Stimulated activated naive CD4-positive, alpha-beta T cell treated with Interleukin-2 at 50 U/mL for 16 hours (primary cell): ENCODE data around the gene TBC1D19.
"Not testable (repeated sequence)": the region's sequence is repeated elsewhere in the genome, so short reads cannot be mapped to it uniquely, and the experiment has no call there.

ENCODE experiments used
- DNase-seq: peaks from one replicate; lab custom pipeline; 2025; lab: John Stamatoyannopoulos, UW

Gene TBC1D19

DNA sequence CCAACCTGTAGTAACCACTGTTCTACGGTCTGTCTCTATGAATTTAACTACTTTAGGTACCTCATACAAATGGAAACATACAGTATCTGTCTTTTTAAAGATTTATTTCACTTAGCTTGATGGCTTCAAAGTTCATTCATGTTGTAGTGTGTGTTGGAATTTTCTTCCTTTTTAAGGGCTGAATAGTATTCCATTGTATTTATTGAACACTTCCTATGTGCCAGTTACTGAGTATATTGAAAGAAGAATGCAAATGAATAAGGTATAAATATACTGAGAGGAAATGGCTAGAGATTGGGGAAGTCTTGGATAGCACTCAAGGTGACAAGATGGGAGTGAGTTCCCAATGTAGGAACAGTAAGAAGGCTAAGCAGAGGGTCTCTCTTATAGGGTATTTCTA, 17.3 kb downstream of the TBC1D19 start:
- DNase-seq, result no peak

DNA sequence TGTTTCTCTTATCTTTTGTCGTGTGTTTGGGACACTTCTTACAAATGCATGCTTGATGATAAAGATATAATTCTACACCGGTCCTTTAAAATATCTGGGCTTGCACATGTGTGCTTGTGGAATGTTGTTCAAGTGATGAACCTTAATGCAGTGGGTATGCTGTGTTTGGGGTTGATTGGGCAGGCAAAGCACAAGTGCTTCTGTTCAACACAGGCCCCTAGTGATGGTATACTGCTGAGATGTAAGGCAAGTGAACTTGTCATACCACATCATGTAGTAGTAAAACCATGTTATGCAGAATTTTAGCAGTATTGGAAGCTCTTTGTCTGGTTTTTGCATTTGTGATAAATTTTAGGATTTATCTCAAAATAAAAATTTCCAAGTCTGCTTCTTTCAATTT, 23.9 kb downstream of the TBC1D19 start:
- DNase-seq, result no peak

DNA sequence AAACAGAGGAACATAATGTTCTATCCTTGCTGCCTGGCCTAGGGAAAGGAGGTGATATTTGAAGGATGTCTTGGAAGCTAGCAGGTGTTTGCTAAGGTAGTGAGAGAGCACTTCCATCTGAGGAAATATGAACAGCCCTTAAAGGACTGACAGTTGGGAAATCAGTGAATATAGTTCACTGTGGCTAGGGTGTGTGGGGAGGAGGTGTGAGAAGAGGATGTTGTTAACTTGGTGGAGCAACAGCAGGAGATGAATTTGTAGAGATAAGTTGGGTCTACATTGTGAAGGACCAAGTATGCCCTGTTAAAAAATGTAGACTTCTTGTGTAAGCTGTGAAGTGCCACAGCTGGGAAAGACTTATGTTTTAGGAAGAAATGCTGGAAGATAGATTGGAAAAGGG, 25.5 kb downstream of the TBC1D19 start:
- no peak for DNase-seq

DNA sequence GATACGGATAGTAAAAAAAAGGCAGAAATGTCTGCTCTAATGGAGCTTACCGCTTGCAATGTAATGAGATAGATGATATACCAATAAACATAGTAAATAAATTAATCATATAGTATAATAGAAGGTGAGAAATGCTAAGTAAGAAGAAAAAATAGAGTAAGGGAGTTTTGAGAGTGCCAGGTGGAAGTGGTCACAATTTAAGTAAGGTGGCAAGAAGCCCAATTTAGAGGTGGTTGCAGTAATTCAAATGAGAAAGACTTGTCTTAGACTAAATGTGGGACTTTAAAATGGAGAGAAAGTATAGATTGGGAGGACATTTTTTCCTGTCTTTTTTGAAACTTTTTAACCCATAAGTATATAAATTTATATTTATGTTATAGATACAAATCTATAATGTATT, 26.0 kb downstream of the TBC1D19 start:
- DNase-seq, result no peak

DNA sequence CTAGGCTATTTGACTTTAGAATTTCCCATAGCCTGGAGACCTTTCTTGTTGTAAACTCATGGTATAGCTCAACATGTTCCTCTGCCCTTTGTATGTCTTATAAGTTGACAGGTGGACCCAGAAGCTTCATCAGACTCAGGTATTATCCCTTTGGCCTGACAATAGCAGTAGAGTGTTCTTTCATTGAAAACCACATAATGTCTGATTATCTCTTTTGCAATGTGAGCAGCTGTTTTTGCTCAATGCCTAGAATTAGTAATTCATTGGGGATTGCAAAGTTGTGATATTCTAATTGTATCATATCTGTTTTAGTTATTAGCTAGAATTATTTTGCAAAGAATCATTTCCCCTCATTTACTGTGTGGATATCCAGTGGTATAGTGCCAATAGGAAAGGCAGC, 27.5 kb downstream of the TBC1D19 start:
- no peak for DNase-seq

DNA sequence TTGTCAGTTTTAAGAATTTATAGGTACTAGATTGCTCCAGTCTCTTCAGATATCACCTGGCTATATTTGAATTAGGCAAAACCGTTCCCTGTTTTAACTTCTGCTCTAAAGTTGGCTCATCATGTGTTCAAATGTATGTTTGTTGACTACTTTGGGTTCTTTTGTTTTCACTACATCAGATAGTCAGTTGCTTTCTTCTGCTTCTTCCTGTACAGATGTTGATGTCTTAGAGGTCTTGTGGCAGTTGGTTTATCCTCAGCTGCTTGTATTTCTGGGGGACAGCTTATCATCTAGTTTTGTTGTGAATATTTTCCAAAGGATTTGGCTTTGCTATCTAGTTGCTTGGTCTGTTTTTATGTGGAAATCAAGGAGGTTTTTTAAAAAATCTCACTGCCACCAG, 28.0 kb downstream of the TBC1D19 start:
- DNase-seq, result no peak

DNA sequence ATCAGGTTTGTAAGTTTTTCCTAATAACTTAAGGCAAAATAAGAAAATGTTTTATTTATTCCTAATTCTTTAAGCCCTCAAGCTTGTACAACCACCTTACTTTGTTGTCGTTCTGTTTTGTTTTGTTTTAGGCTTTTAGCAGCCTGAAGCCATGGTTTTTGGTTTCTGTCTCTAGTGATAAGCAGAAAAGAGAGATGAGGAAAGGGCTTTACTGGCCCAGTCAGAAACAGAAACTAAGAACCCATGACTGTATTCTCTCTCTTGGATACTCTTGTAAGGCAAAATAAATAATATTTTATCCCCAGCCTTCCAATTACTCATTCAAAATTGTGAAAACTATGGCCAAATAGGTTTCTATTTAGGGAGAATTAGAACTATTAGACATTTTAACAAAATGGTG, 29.4 kb downstream of the TBC1D19 start:
- no peak for DNase-seq

DNA sequence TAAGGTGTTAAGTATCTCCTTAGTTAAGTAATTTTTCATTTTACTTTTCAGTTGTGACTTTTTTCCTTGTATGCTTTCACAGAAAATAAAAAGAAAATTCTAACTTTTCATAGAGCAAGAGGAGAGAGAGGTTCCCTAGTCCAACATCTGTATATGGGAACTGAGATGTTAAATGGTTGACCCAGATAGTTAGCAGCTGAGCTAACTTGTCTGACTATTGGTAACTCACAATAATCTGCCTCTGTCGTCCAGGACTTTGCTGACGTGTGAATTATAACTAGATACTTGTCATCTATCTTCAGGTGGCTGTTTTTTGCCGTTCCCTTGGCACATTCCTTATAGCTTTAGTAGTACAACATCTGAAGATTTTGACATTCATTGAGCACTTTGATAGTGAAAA, 29.9 kb downstream of the TBC1D19 start:
- no peak for DNase-seq

DNA sequence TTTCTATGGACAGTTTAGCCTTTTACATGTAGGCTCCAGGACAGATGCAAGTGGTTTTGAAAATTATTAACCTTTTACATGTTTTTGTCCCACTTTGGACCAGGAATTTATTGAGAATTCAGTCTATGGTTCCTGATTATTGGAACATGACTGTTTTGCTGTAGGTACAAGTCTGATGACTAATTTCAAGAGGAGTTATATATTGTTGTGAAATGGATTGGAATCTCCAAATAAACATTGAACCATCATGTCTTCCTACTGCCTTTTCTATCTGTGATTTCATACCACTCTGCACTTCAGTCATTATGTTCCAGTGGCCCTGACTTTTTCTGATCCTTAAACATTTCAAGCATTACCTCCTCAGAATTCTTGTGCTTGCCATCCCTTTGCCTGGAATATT, 35.9 kb downstream of the TBC1D19 start:
- DNase-seq, result no peak

DNA sequence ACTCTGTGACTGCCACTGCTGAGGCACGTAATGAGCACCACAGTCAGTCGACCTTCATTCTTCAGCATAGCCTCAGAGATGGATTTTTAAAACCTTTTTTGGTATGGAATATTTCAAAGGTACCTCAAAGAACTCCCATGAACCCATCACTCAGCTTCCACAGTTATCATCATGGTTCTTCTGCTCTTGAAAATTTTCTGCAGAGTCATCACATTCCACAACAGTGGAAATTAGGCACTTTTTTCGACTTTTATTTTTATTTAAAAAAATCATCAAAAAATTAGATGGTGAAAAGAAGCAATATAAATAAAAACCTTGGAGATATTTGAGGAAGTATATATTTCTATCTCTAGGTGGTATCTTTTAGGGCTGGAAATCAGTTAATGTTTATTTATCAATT, 37.5 kb downstream of the TBC1D19 start:
- DNase-seq, result no peak

DNA sequence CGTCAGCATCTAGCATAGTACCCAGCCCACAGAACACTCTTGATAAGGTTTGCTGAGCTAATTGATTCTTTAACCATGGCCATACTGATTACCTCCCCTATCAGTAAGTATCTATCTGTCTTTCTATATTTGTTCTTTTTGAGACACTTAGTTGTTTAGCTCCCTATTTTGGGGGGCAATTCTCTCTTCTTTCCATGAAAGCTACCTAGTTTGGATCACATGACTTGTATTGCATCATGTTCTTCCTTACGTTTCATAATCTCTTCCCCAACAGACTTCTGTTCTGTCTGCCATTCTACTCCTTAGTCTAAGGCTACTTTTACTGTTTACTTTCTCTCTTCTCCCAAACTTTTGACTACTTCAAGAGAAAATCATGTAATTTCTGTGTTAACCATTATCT, 39.0 kb downstream of the TBC1D19 start:
- DNase-seq, result no peak

DNA sequence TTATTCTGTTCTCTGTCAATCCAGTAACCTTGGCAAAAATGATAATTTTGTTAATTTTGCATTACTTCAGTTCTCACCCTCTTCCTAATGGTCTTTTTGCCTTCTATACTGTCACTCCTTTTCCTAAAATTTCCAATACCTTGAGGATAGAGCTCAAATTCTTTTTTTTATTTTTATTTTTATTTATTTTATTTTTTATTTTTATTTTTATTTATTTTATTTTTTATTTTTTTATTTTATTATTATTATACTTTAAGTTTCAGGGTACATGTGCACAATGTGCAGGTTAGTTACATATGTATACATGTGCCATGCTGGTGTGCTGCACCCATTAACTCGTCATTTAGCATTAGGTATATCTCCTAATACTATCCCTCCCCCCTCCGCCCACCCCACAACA, 42.8 kb downstream of the TBC1D19 start:
- DNase-seq, result not testable (repeated sequence)

DNA sequence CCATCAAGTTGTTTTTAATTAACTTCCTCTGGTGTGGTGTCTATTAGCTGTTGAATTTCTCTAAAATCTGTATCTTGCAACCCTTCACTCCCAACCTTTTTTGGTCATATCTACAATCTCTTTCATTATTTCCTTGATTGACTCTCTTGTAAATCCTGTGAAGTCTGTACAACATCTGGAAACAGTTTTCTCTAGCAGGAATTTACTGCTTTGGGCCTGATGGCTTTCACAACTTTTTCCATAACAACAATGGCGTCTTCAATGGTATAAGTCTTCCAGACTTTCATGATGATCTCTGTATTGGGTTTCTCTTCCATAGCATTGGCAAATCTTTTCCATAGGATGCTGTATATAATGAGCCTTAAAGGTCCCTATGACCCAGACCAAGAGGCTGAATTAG, 49.0 kb downstream of the TBC1D19 start:
- DNase-seq, result no peak

DNA sequence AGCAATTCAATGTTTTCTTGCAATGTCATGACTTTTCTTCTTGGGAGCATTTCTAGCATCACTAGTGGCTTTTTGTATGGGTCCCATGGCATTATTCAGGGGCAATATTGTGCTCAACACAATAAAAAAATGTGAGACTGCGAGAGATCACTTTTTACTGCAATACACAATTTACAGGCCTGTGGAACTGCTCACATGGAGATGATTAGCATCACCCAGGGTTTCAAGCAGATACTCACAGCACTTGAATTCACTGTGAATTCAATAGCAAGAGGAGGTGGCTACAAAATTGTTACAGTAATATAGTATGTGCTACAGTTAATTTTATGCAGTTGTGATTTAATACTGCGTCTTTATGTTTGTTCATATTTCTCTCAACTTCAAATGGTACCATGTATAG, 50.4 kb downstream of the TBC1D19 start:
- no peak for DNase-seq

DNA sequence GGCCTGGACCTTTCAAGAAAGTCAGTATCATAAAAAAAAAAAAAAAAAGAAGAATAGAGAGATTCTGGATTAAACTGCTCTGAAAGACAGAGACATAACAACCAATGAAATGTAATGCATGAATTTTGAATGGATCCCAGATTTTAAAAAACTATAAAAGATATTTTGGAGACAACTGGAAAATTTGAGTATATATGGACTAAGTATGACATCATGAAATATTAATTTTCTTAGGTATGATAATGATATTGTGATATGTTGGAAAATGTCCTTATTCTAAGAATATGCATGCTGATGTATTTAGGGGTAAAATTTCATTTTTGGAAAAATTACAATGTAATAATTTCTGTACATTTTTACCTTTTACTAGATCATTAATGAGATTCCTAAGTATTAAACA, 52.6 kb downstream of the TBC1D19 start:
- DNase-seq, result no peak

DNA sequence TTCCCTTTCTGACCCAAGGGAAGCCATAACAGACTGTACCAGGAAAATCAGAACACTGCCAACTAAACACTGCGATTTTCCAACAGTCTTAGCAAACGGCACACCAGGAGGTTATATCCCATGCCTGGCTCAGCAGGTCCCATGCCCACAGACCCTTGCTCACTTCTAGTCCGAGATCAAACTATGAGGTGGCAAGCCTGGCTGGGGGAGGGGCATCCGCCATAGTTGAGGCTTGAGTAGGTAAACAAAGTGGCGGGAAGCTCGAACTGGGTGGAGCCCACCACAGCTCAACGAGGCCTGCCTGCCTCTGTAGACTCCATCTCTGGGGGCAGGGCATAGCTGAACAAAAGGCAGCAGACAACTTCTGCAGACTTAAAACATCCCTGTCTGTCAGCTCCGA, 56.8 kb downstream of the TBC1D19 start:
- DNase-seq, result not testable (repeated sequence)

DNA sequence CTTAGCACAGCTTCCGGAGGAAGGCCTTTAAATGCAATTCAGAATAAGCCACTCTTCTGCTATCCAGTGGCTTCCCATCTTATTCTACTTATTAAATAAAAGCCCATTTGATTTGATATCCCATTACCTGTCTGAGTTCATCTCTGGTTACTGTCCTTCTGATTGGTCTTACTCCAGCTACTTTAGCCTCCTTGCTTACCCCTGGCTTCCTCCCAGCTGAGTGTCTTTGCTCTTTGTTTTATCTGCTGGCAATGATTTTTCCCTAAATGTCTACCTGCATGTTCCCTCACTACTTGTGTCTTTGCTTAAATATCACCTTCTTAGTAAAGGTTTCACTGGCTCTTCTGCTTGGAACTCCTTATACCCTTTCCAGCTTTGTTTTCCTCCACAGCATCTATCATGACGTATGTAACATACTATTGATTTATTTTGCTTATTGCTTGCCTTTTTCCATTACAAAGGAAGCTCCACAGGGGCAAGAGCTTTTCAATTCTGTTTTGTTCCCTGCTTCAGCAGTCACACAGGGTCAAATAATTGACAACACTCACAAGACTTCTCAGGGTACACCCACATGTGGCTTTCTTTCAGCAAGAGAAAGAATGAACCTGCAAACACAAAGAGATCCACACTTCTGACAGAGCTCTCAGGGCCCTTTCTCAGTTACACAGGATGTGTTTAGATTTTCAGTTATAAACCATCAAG, 63.8 kb downstream of the TBC1D19 start:
- no peak for DNase-seq

DNA sequence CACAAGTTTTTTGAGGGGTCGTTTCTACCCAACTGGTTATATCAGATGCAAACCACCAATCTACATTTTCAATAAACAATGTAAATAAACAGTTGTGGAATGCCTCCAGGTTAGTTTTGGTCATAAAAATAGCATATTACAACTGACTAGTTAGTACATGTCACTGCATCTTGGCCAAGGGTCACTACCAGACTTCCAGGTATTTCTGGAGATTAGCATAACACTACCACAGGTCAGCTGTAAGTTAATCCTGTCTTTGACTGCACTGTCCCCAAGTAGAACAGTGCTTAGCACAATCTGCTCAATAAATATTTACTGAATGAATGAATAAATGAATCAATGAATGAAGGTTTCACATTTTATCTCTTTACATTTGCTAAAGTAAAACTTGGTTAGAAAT, 64.4 kb downstream of the TBC1D19 start:
- DNase-seq, result no peak

DNA sequence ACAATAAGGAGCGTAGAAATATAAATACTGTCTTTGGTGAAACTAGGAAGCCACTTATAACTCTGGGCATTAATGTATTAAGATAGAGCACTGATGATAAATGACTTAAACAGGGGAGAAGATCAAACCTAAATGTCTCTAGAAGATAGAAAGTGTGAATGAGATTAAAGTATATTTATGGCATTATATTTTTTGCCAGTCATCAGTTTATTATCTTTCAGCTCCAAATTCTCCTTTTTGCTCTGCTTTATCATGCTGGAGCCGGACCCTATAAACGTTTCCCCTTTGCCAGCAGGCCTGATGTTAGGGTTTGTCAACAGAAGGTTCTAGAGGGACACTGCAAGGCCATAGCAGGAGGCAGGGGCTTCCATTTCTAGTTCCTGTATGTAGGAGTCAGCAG, 76.4 kb downstream of the TBC1D19 start:
- no peak for DNase-seq

DNA sequence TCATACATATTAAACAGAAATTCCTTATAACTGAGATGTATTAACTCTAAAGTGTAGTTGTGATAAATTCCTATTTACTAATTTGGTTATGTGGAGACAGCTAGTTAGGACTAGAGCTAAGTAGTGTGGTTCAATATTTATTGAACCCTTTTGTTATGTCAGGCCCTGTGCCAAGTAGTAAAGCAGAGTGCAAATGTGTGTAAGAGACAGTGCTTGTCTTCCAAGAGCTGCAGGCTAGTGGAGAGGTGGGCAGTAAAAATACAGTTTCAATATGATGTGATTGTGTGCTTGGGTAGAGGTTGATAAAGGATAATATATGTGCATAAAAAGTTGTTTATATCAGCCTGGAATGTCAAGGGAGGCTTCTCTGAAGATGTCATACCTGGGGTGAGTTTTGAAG, 80.0 kb downstream of the TBC1D19 start:
- no peak for DNase-seq

DNA sequence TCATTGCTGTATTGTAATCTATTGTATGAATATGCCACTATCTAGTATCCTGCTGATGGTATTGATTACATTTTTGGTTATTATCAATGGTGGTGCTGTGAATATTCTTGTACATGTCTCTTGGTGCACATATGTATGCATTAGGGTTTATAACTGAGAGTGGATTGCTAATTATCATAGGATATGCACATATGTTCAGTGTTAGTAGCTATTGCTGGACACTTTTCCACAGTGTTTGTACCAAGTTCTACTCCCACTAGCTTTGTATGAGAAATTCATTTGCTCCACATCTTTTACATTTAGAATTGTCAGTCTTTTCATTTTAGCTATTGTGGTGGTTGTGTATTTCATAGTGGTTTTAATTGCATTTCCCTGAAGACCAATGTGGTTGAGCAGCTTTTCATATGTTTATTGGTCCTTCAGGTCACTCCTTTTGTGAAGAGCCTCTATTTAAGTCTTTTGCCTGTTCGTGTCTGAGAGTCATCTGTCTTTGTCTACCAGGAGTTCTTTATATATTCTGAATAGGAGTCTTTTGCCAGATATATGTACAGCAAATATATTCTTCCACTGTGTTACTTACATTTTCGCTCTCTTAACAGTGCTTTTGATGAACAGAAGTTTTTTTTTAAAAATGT, 87.1 kb downstream of the TBC1D19 start:
- no peak for DNase-seq

DNA sequence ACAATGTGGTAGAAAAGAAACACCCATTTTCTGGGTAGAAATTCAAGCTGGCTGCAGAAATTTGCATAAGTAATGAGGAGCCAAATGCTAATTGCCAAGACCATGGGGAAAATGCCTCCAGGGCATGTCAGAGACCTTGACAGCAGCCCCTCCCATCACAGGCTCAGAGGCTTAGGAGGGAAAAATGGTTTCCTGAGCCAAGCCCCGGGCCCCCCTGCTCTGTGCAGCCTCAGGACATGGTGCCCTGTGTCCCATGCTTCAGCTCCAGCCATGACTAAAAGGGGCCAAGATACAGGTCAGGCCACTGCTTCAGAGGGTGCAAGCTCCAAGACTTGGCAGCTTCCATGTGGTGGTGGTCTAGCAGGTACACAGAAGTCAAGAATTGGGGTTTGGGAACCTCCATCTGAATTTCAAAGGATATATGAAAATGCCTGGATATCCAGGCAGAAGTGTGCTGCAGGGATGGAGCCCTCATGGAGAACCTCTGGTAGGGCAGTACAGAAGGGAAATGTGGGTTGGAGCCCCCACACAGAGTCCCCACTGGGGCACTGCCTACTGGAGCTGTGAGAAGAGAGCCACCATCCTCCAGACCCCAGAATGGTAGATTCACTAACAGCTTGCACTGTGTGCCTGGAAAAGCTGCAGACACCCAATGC, 95.3 kb downstream of the TBC1D19 start:
- not testable (repeated sequence) for DNase-seq

DNA sequence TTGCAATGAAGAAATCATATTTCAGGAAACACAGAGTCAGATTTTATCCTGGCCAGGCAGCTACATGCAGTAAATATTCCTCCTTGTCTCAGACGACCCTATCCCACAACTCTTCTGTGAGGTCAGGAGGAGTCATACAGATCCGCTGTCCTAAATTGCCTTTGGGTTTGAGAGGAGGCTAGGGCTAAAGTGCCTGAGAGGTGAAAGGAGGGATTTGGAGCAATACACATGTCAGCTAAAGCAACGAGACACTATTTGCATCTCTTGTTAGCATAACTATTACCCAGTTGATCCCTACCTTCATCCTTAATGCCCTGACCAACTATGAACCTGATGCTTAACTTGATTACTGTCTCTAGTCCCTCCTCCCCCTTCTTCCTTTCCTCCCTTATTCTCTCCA, 98.6 kb downstream of the TBC1D19 start:
- DNase-seq, result no peak

DNA sequence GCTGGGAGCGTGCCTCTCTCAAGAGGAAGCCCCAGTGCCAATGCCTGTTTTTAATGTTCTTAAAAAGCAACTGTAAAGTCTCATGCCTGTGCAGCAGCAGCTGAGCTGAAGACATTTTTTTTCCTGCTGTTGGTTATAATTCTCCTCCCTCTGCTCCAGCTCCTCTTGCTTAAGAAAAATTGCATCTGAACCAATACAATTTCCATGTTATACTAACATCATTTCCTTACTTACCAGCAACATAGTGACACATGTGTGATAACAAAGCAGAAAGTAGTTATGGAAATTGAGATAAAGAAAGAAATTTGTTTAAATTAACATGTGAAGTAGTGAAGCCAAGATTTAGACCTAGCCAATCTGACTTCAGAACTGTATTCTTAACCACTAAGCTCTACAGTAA, 101.4 kb downstream of the TBC1D19 start:
- DNase-seq, result no peak
